Measurements from ENCODE around the gene TMEM31. TPM values are rescaled to one million over a fixed set of nuclear protein-coding genes. Genes with fewer than 3 reads are reported as not detected.

The TMEM31 gene, protein sequence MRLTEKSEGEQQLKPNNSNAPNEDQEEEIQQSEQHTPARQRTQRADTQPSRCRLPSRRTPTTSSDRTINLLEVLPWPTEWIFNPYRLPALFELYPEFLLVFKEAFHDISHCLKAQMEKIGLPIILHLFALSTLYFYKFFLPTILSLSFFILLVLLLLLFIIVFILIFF
- total RNA-seq (2022; extraction: Qiagen RNA extraction; ENCODE audit: low read depth) = not detected in 5 replicates

DNA sequence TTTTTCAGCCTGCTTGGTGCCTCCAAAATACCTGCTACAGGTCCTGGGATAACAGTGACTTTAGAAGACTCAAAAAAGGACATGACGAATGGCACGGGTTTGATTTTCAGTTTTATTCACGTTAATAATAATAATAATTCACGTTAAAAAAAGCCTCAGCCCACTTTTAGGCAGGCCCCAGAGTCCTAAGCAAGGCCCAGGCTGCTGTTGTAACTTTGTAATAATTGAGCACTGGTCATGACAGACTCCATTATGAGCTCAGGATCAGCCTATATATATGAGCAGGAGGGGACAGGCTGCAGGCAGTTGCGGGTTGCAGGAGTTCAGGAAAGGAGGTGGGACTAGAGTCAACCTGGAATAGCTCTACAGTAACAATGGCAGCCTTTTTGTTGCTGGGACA, at the start of gene TMEM31:
Gene TMEM31, plus strand, starts transcription at position 301 of the 400 bp plus-strand sequence. CDS start 1,350 bp downstream, outside the sequence.

DNA sequence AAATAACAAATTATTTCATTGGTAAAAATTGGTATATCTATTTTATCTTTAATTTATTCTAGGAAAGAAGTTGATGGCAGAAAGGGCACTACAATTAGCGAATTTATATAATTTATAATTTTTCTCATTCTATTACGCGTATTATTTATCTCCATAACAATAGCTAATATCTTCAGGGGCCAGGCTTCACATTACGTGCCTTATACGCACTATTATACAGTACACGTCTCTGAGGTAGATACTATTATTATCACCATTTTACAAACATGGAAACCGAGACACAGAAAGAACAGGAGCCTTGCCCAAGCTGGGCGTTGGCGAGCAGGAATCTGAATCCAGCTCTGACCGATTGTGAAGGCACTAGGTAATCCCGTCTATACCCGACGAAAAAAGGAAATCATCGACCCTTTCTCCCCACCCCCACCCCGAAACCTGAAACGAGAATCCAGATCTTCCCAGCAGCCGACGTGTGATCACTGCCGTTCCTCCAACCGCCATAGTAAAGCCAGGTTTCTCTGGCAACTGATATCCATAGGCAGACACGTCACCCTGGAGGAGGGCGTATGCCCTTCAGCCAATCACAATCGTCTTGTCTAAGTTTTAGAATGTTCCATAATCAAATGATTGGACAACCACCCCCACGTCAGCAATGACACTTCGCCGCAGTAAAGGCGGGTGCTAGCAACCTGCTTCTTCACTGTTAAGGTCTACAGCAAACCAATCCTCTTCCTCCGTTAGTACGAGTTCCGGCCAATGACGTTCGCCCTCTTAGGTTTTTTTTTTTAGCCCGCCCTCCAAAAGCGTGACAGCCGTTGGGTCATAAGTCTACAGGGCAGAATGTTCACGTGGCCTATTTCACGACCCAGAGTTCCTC, 24.3 kb upstream of the TMEM31 start, which contains the start of gene MORF4L2:
Gene MORF4L2, minus strand, starts transcription at position 501 of the 874 bp plus-strand sequence. CDS start 9,672 bp downstream, outside the sequence.

Other genes with a start within 250 kb of the TMEM31 start
- gene RAB40A, start 191.4 kb upstream of the TMEM31 start, total RNA-seq (2022; extraction: Qiagen RNA extraction; ENCODE audit: low read depth) = 0.10 TPM in 1 of 5 replicates, not detected in the others
- gene TCEAL4, start 125.4 kb upstream of the TMEM31 start, total RNA-seq (2022; extraction: Qiagen RNA extraction; ENCODE audit: low read depth) = 107 to 154 TPM (median 114 TPM) in 5 replicates
- gene TCEAL3, start 102.9 kb upstream of the TMEM31 start, total RNA-seq (2022; extraction: Qiagen RNA extraction; ENCODE audit: low read depth) = 14.8 to 21.6 TPM (median 17.5 TPM) in 5 replicates
- gene TCEAL1, start 81.9 kb upstream of the TMEM31 start, total RNA-seq (2022; extraction: Qiagen RNA extraction; ENCODE audit: low read depth) = 36.2 to 56.0 TPM (median 41.8 TPM) in 5 replicates
- 434 to 1,158 TPM (median 523 TPM) in 5 replicates for gene MORF4L2, start 24.2 kb upstream of the TMEM31 start, total RNA-seq (2022; extraction: Qiagen RNA extraction; ENCODE audit: low read depth)
- gene PLP1, start 65.9 kb downstream of the TMEM31 start, total RNA-seq (2022; extraction: Qiagen RNA extraction; ENCODE audit: low read depth) = not detected in 5 replicates
- gene RAB9B, start 121.3 kb downstream of the TMEM31 start, total RNA-seq (2022; extraction: Qiagen RNA extraction; ENCODE audit: low read depth) = 0.03 to 0.05 TPM (median 0.05 TPM) in 3 of 5 replicates, not detected in the others